Gastroesophageal sphincter (tissue), 4 donors: ENCODE data around the gene TPBGL. TPM values are rescaled to one million over a fixed set of nuclear protein-coding genes. Genes with fewer than 3 reads are reported as not detected.
A peak's percentile ranks its signal among the peaks of the same experiment; 100 is the strongest.

Source experiments
- ATAC-seq: fragments of 150-250 bp; one replicate; pipeline ENCODE4 v1.9.1; 2016; ENCODE audit warnings: mild to moderate bottlenecking, moderate library complexity
- H3K27ac ChIP-seq, 4 donors: fragments of 200-600 bp; sonication (generic) in 3 of 4; 1 replicate in 3 of 4; 2 replicates in 1 of 4; pipeline ENCODE4 v1.5.1; 2016 to 2019
- H3K27me3 ChIP-seq: fragments of 200-600 bp; sonication (generic); one replicate; pipeline ENCODE4 v1.5.1; 2019
- H3K36me3 ChIP-seq, 2 donors: fragments of 200-600 bp; sonication (generic); one replicate each; pipeline ENCODE4 v1.5.1; 2019; ENCODE audit warnings: control low read depth in 1 of 2
- H3K4me1 ChIP-seq, 3 donors: fragments of 200-600 bp; sonication (generic); 1 replicate in 2 of 3; 2 replicates in 1 of 3; pipeline ENCODE4 v1.5.1; 2016 to 2019; ENCODE audit warnings: control low read depth in 2 of 3
- H3K4me3 ChIP-seq, 2 donors: fragments of 200-600 bp; sonication (generic); one replicate each; pipeline ENCODE4 v1.5.1; 2019; ENCODE audit warnings: mild to moderate bottlenecking in 1 of 2, moderate library complexity in 1 of 2
- H3K9me3 ChIP-seq, 3 donors: fragments of 200-600 bp; sonication (generic); one replicate each; pipeline ENCODE4 v1.5.1; 2017 to 2019; ENCODE audit warnings: control low read depth in 2 of 3
- EP300 ChIP-seq: sonication (generic); formaldehyde crosslinking; IDR thresholded peaks from one replicate; pipeline ENCODE4 v1.6.1; 2017; ENCODE audit warnings: antibody characterized with exemption, mild to moderate bottlenecking
- POLR2A ChIP-seq, 2 donors: fragments of 450-650 bp; IDR thresholded peaks; one replicate each; pipeline ENCODE4 v1.6.1; 2017; ENCODE audit warnings: antibody characterized with exemption in 2 of 2, mild to moderate bottlenecking in 2 of 2, moderate library complexity in 1 of 2
- POLR2AphosphoS5 ChIP-seq: sonication (generic); formaldehyde crosslinking; IDR thresholded peaks from one replicate; pipeline ENCODE4 v1.6.1; 2017; ENCODE audit warnings: antibody characterized with exemption
- WGBS, 2 donors: methylation state at CpG; one replicate each; pipeline ENCODE4 v1.1.5; 2018; ENCODE audit warnings: low coverage in 1 of 2; 5-methylcytosine and 5-hydroxymethylcytosine counted together
- total RNA-seq, 4 donors: library from RNA; depleted of rRNA; stranded (reverse); fragments of >200 nt; gene quantifications; one replicate each; pipeline ENCODE4 v1.1.0, GENCODE V29; 2016
- TF ChIP-seq, protein P1 (sequence below), 4 experiments: fragments of 200-600 bp in 2 of 4; fragments of 450-650 bp in 2 of 4; sonication (generic) in 1 of 4; IDR thresholded peaks; one replicate each; pipeline ENCODE4 v1.5.1; 2017 to 2019; ENCODE audit warnings: antibody characterized with exemption in 4 of 4, mild to moderate bottlenecking in 2 of 4, moderate library complexity in 2 of 4

TPBGL gene
- total RNA-seq, 4 donors from 2014 or later, result 0.13 to 0.31 TPM; not detected in 2

DNA sequence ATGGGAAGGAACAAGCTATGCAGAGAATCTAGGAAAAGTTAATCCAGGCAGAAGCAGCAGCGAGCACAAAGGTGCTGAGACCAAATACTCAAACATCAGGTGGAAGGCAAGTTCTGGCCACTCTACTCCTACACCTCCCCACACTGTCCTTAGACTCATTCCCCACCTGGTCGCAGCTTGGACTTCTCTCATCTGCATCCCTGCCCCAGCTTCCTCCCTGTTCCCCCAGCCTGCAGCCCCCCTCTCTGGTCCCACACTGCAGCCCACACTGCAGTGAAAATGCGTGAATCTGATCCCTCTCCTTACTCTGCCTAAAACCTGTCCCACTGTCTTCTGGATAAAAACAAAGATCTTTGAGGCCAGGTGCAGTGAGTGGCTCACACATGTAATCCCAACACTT is 9.1 kb downstream of the TPBGL start:
- Histone ChIP-seq H3K27ac (no peak overlapping the region), H3K27me3 (peaks cover 14% of the 10 kb centered on the region), H3K9me3 (peaks cover 0 to 5% (median 0%) of the 10 kb centered on the region in 3 donors), H3K4me1 (no peaks in the 10 kb centered on the region), H3K4me3 (no peak overlapping the region), H3K36me3 (no peaks in the 10 kb centered on the region)
- TF ChIP-seq POLR2AphosphoS5 (no peak), POLR2A (IDR thresholded peaks at IDR 0.05) (no peak), EP300 (no peak)
- TF ChIP-seq, protein P1, sequence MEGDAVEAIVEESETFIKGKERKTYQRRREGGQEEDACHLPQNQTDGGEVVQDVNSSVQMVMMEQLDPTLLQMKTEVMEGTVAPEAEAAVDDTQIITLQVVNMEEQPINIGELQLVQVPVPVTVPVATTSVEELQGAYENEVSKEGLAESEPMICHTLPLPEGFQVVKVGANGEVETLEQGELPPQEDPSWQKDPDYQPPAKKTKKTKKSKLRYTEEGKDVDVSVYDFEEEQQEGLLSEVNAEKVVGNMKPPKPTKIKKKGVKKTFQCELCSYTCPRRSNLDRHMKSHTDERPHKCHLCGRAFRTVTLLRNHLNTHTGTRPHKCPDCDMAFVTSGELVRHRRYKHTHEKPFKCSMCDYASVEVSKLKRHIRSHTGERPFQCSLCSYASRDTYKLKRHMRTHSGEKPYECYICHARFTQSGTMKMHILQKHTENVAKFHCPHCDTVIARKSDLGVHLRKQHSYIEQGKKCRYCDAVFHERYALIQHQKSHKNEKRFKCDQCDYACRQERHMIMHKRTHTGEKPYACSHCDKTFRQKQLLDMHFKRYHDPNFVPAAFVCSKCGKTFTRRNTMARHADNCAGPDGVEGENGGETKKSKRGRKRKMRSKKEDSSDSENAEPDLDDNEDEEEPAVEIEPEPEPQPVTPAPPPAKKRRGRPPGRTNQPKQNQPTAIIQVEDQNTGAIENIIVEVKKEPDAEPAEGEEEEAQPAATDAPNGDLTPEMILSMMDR (IDR thresholded peaks at IDR 0.05), result no peak
- no peak for ATAC-seq
- 39 to 44% methylated on average over 2 to 3 of the region's 3 CpGs for WGBS, 2 donors

DNA sequence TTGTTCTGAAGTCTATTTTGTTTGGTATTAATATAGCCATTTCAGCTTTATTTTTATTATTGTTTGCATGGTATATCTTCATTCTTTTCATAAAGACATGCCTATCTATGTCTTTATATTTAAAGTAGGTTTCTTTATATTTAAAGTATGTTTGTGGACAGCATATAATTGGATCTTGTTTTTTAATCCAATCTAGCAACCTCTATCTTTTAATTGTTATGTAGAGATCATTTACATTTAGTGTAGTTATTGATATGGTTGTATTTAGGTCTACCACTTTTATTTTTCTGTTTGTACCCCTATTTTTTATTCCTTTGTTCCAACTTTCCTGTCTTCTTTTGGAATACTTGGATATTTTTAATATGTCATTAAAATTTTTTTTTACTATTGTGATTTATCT is 13.8 kb downstream of the TPBGL start:
- ATAC-seq, result no peak

GRCh38 chr11:75260396-75261170 is 20.0 kb downstream of the TPBGL start:
- no peaks in the 10 kb centered on the region for H3K27me3 ChIP-seq
- no peaks in the 10 kb centered on the region for H3K9me3 ChIP-seq
- H3K36me3 ChIP-seq, result peaks cover 0 to 8% of the 10 kb centered on the region in 2 donors
- no peak overlapping the region for H3K4me3 ChIP-seq
- no peak for TF ChIP-seq POLR2AphosphoS5
- TF ChIP-seq, protein P1 (IDR thresholded peaks at IDR 0.05), result no peak
- TF ChIP-seq POLR2A (IDR thresholded peaks at IDR 0.05), result no peak
- no peak for TF ChIP-seq EP300
- WGBS, 2 donors, result 17% methylated on average over 8 of the region's 10 CpGs; no CpG with 5 or more reads in 1 of the 2 donors
- ATAC-seq, result no peak
- peak overlapping the region in 1 of 4 donors; percentile 14 for H3K27ac ChIP-seq
- H3K4me1 ChIP-seq, result peaks cover 0 to 38% (median 2%) of the 10 kb centered on the region in 3 donors

More for the DNA sequence above, 13.8 kb downstream of the TPBGL start:
- Histone ChIP-seq H3K27ac (no peak overlapping the region), H3K4me1 (no peaks in the 10 kb centered on the region), H3K4me3 (no peak overlapping the region), H3K9me3 (peaks cover 0 to 5% (median 0%) of the 10 kb centered on the region in 3 donors), H3K36me3 (no peaks in the 10 kb centered on the region), H3K27me3 (peaks cover 9% of the 10 kb centered on the region)
- TF ChIP-seq POLR2AphosphoS5, result no peak
- no peak for TF ChIP-seq POLR2A (IDR thresholded peaks at IDR 0.05)
- TF ChIP-seq, protein P1 (IDR thresholded peaks at IDR 0.05), result no peak
- no peak for TF ChIP-seq EP300

- no peaks in the 10 kb centered on the region for H3K27me3 ChIP-seq
- no peaks in the 10 kb centered on the region for H3K9me3 ChIP-seq
- H3K4me1 ChIP-seq, result peaks cover 0 to 38% (median 2%) of the 10 kb centered on the region in 3 donors
- no peak overlapping the region for H3K4me3 ChIP-seq
- 64% methylated on average over 4 of the region's 6 CpGs; no CpG with 5 or more reads in 1 of the 2 donors for WGBS, 2 donors
- no peak for ATAC-seq
- peak overlapping the region in 1 of 4 donors; percentile 35 for H3K27ac ChIP-seq
- TF ChIP-seq POLR2AphosphoS5 (no peak), POLR2A (IDR thresholded peaks at IDR 0.05) (no peak), EP300 (no peak)
- TF ChIP-seq, protein P1 (IDR thresholded peaks at IDR 0.05), result no peak
- peaks cover 0 to 22% of the 10 kb centered on the region in 2 donors for H3K36me3 ChIP-seq
These were observed 21.4 kb downstream of the TPBGL start for GRCh38 chr11:75261902-75262361.

- Histone ChIP-seq H3K4me1 (peaks cover 0 to 38% (median 2%) of the 10 kb centered on the region in 3 donors), H3K36me3 (peaks cover 0 to 27% of the 10 kb centered on the region in 2 donors), H3K27me3 (no peaks in the 10 kb centered on the region), H3K27ac (peak overlapping the region in 1 of 4 donors; percentile 35), H3K4me3 (no peak overlapping the region), H3K9me3 (no peaks in the 10 kb centered on the region)
- TF ChIP-seq EP300, result no peak
- TF ChIP-seq, protein P1 (IDR thresholded peaks at IDR 0.05), result no peak
- TF ChIP-seq POLR2AphosphoS5, result no peak
- no peak for TF ChIP-seq POLR2A (IDR thresholded peaks at IDR 0.05)
- 60% methylated on average over 1 of the region's 4 CpGs; no CpG with 5 or more reads in 1 of the 2 donors for WGBS, 2 donors
- no peak for ATAC-seq
These were observed 21.9 kb downstream of the TPBGL start for GRCh38 chr11:75262436-75262835.
